AG04450 (cell line): ENCODE data around the gene PTGER4. TPM values are rescaled to one million over a fixed set of nuclear protein-coding genes. Genes with fewer than 3 reads are reported as not detected.
"Not testable (repeated sequence)": the region's sequence is repeated elsewhere in the genome, so short reads cannot be mapped to it uniquely, and the experiment has no call there.

ENCODE experiments used
- CTCF ChIA-PET: fragments of 300-600, 350-600 bp; formaldehyde crosslinking; extraction: SDS; loops from one replicate; lab custom pipeline; 2022; ENCODE audit warnings: antibody characterized with exemption, inconsistent platforms; lab: Charles Lee
- POLR2A ChIA-PET: fragments of 350-600 bp; formaldehyde crosslinking; extraction: SDS; loops from one replicate; lab custom pipeline; 2021; ENCODE audit warnings: antibody characterized with exemption, inconsistent platforms; lab: Yijun Ruan, JAX
- DNase-seq: peaks from one replicate; pipeline ENCODE4 v3.0.0-alpha.2; 2011; ENCODE audit warnings: low read depth, low spot score
- H3K27ac ChIP-seq: one replicate; pipeline ENCODE4 v1.5.1; 2012; ENCODE audit warnings: low read depth, low read length, control low read depth
- H3K27me3 ChIP-seq: one replicate; pipeline ENCODE4 v1.6.0; 2012; ENCODE audit warnings: low read length; ENCODE audit not compliant: control insufficient read depth, insufficient read depth
- H3K4me3 ChIP-seq: 2 replicates; pipeline ENCODE4 v1.5.1; 2011; ENCODE audit warnings: mild to moderate bottlenecking, low read depth, low read length, control low read depth
- H3K9me3 ChIP-seq: 2 replicates; pipeline ENCODE4 v1.5.1; 2012; ENCODE audit warnings: low read length; ENCODE audit not compliant: control insufficient read depth, insufficient read depth
- CTCF ChIP-seq: IDR thresholded peaks from 2 replicates; pipeline ENCODE4 v1.5.1; 2011; ENCODE audit warnings: low read depth, low read length, control low read depth, inconsistent platforms
- polyA plus RNA-seq: library from polyadenylated mRNA; depleted of rRNA; stranded (reverse); fragments of >200 nt; gene quantifications from 2 replicates; pipeline ENCODE4 v1.2.3, GENCODE V29; 2011

Gene PTGER4
- polyA plus RNA-seq, 1 experiment: 6.2 TPM

GRCh38 chr5:40700116-40700782 is 20.5 kb downstream of the PTGER4 start:
- DNase-seq: no peak
- no peaks in the 10 kb centered on the region for H3K9me3 ChIP-seq
- ChIA-PET CTCF (no interaction called here), POLR2A (no interaction called here)
- H3K27ac ChIP-seq: no peak overlapping the region
- no peaks in the 10 kb centered on the region for H3K27me3 ChIP-seq
- no peak overlapping the region for H3K4me3 ChIP-seq
- TF ChIP-seq CTCF: no peak

- CTCF ChIA-PET, DNase-seq, POLR2A ChIA-PET, H3K4me3 ChIP-seq, H3K27ac ChIP-seq, H3K9me3 ChIP-seq, H3K27me3 ChIP-seq: not testable (repeated sequence)
These were observed 22.3 kb downstream of the PTGER4 start for GRCh38 chr5:40702027-40702426.

- H3K4me3 ChIP-seq: not testable (repeated sequence)
- CTCF ChIA-PET: interaction anchor here (1.1 kb wide), 1 partner anchor 9 kb away, joined by 4 read pairs; no protein-coding TSS in a partner anchor
These were observed 25.8 kb downstream of the PTGER4 start for GRCh38 chr5:40705484-40705883.

GRCh38 chr5:40710575-40710974 is 30.9 kb downstream of the PTGER4 start:
- DNase-seq, H3K27ac ChIP-seq, CTCF ChIA-PET, H3K4me3 ChIP-seq, H3K27me3 ChIP-seq, H3K9me3 ChIP-seq, POLR2A ChIA-PET: not testable (repeated sequence)

More at GRCh38 chr5:40705484-40705883, 25.8 kb downstream of the PTGER4 start:
- H3K27me3 ChIP-seq, DNase-seq, POLR2A ChIA-PET, H3K27ac ChIP-seq, H3K9me3 ChIP-seq: not testable (repeated sequence)

GRCh38 chr5:40714001-40714400 is 34.3 kb downstream of the PTGER4 start:
- Histone ChIP-seq H3K27me3 (no peaks in the 10 kb centered on the region), H3K27ac (no peak overlapping the region), H3K4me3 (no peak overlapping the region), H3K9me3 (no peaks in the 10 kb centered on the region)
- DNase-seq: no peak
- TF ChIP-seq CTCF: no peak
- ChIA-PET POLR2A (no interaction called here), CTCF (interaction anchor here (0.5 to 2.6 kb wide), 6 partner anchors 8 to 1000 kb away, joined by 3 to 14 read pairs (median 4); no protein-coding TSS in a partner anchor)

- Histone ChIP-seq H3K27me3 (no peaks in the 10 kb centered on the region), H3K4me3 (no peak overlapping the region), H3K9me3 (no peaks in the 10 kb centered on the region), H3K27ac (no peak overlapping the region)
- POLR2A ChIA-PET: no interaction called here
- TF ChIP-seq CTCF: peak; percentile 23; the same call in 1 of the 2 replicates
- CTCF ChIA-PET: interaction anchor here (0.7 to 1.6 kb wide), 3 partner anchors 12 to 1136 kb away, joined by 3 to 4 read pairs (median 3); no protein-coding TSS in a partner anchor
- no peak for DNase-seq
These were observed 36.3 kb downstream of the PTGER4 start for GRCh38 chr5:40716000-40716399.
